ENCODE results near the gene RBM5.
A peak's percentile ranks its signal among the peaks of the same experiment; 100 is the strongest.
"Not testable (repeated sequence)": the region's sequence is repeated elsewhere in the genome, so short reads cannot be mapped to it uniquely, and the experiment has no call there.

RBM5 gene

DNA sequence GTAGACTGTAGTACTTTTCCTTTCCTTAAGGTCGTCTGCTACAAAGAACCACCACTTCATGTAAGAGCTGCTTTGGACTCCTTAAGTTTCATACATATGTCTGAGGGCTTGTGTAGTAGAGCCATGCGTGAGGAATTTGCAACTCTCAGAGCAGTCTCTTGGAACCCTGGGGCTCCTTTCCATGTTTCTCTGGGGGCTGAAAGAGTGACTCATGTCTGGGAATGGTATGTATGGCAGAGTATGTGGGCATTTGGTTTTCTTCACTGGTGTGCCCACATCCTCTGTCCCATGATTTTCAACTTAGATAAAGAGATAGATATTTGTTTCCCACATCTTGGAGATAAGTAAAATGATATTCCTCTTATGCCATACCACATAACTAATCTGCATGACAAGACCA lies 20.6 kb upstream of the RBM5 start:
- no peak overlapping the region for H3K4me3 ChIP-seq
- H3K4me1 ChIP-seq: no peaks in the 10 kb centered on the region
- no peaks in the 10 kb centered on the region for H3K9me3 ChIP-seq
- peaks cover 97 to 100% (median 98%) of the 10 kb centered on the region in 3 donors for H3K36me3 ChIP-seq
- DNase-seq: no peak
- TF ChIP-seq, protein P1, sequence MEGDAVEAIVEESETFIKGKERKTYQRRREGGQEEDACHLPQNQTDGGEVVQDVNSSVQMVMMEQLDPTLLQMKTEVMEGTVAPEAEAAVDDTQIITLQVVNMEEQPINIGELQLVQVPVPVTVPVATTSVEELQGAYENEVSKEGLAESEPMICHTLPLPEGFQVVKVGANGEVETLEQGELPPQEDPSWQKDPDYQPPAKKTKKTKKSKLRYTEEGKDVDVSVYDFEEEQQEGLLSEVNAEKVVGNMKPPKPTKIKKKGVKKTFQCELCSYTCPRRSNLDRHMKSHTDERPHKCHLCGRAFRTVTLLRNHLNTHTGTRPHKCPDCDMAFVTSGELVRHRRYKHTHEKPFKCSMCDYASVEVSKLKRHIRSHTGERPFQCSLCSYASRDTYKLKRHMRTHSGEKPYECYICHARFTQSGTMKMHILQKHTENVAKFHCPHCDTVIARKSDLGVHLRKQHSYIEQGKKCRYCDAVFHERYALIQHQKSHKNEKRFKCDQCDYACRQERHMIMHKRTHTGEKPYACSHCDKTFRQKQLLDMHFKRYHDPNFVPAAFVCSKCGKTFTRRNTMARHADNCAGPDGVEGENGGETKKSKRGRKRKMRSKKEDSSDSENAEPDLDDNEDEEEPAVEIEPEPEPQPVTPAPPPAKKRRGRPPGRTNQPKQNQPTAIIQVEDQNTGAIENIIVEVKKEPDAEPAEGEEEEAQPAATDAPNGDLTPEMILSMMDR (IDR thresholded peaks at IDR 0.05): no peak
- H3K27me3 ChIP-seq: no peaks in the 10 kb centered on the region
- intact Hi-C loops (cut with DNase I; ENCODE audit: low total_unique reads): no loop called here
- H3K27ac ChIP-seq: no peak overlapping the region

DNA sequence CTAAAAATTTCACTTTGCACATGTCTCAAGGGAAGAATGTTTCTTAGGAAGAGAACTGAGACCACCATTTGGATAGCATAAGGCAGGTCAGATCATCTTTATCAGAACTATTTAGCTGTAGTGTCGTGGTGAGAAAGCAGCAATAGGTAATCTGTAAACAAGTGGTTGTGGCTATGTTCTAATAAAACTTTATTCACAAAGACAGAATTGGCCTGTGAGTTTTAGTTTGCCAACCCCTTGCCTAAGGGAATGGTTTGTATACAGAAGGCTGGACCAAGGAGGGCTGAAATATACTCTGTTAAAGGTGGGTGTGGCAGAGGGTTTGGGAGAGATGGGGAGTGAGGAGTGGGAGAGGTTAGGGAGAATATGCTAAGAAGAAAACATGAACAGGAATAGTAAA lies 10.6 kb upstream of the RBM5 start:
- no peak for DNase-seq
- no peak overlapping the region for H3K27ac ChIP-seq
- H3K27me3 ChIP-seq: no peaks in the 10 kb centered on the region
- no peak overlapping the region for H3K4me3 ChIP-seq
- intact Hi-C loops (cut with DNase I; ENCODE audit: low total_unique reads): no loop called here
- H3K4me1 ChIP-seq: no peaks in the 10 kb centered on the region
- no peaks in the 10 kb centered on the region for H3K9me3 ChIP-seq
- peaks cover 38 to 49% (median 48%) of the 10 kb centered on the region in 3 donors for H3K36me3 ChIP-seq
- TF ChIP-seq, protein P1 (IDR thresholded peaks at IDR 0.05): no peak

DNA sequence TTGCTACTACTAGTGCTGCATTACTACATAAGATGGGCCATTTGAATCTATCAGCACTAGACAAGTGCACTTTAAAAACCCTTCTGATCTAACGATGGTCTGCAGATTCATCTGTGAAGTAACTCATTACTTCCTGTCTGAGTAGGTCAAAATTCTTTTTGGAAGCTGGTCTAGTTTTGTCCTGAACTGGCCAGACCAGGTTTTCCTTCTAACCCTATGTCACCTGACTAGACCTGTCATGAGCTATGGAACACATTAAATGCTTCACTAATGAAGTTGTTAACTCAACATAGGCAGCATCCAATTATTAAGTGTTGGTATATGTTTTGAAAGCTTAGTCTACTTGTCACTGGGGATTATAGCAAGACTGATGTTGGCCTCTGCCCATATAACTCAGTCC lies 10.1 kb upstream of the RBM5 start:
- intact Hi-C loops (cut with DNase I; ENCODE audit: low total_unique reads): no loop called here
- no peaks in the 10 kb centered on the region for H3K4me1 ChIP-seq
- no peaks in the 10 kb centered on the region for H3K27me3 ChIP-seq
- no peak for DNase-seq
- H3K9me3 ChIP-seq: no peaks in the 10 kb centered on the region
- H3K27ac ChIP-seq: no peak overlapping the region
- peaks cover 33 to 43% (median 42%) of the 10 kb centered on the region in 3 donors for H3K36me3 ChIP-seq
- TF ChIP-seq, protein P1 (IDR thresholded peaks at IDR 0.05): no peak
- no peak overlapping the region for H3K4me3 ChIP-seq

DNA sequence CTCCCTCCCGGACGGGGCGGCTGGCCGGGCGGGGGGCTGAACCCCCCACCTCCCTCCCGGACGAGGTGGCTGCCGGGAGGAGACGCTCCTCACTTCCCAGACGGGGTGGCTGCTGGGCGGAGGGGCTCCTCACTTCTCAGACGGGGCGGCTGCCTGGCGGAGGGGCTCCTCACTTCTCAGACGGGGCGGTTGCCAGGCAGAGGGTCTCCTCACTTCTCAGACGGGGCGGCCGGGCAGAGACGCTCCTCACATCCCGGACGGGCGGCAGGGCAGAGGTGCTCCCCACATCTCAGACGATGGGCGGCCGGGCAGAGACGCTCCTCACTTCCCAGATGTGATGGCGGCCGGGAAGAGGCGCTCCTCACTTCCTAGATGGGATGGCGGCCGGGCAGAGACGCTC lies 3.8 kb upstream of the RBM5 start:
- DNase-seq; intact Hi-C loops (cut with DNase I; ENCODE audit: low total_unique reads); H3K4me3 ChIP-seq; H3K27ac ChIP-seq; H3K36me3 ChIP-seq; H3K9me3 ChIP-seq; H3K4me1 ChIP-seq; H3K27me3 ChIP-seq: not testable (repeated sequence)

DNA sequence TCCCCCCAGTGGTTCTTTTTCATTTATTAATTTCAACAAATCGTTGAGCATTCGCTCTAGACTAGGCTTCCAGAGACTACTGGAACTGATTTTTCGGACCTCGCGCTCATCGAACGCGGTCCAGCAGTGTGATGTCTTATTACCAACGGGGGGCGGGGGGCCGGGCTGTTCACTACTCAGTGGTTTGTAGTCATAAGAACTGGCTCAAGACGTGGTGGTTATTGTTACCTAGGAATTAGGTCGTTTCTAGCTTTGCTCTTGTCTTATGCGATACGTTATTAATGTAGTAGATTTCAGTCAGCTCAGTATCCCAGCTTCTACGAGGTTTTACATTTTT lies 858 bp downstream of the RBM5 start:
- H3K4me1 ChIP-seq: peaks cover 8 to 21% (median 17%) of the 10 kb centered on the region in 4 donors
- TF ChIP-seq, protein P1 (IDR thresholded peaks at IDR 0.05): no peak
- H3K4me3 ChIP-seq: peak overlapping the region; percentile 71 to 85
- no peak for DNase-seq
- no peaks in the 10 kb centered on the region for H3K9me3 ChIP-seq
- intact Hi-C loops (cut with DNase I; ENCODE audit: low total_unique reads): no loop called here
- peaks cover 39 to 44% (median 43%) of the 10 kb centered on the region in 3 donors for H3K36me3 ChIP-seq
- H3K27me3 ChIP-seq: no peaks in the 10 kb centered on the region
- H3K27ac ChIP-seq: peak overlapping the region; percentile 95 to 97

DNA sequence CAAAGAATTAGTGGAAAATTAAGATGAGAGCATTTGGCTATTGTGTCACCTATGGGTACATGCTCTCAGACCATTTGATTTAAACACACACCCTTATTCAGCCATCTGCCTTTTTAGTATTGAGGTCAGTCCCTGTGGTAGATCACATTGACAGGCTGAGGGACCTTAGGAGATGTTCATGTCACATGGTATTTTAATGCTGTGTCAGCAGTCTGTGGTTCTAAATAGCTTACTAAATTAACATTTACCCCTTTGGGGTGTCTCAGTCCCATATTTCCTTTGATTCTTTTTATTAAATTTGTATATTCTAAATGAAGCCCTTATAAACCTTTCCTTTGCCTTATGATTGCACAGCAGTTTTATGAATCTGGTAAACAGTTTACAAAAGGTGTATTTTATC lies 2.3 kb downstream of the RBM5 start:
- TF ChIP-seq, protein P1 (IDR thresholded peaks at IDR 0.05): no peak
- Histone ChIP-seq H3K36me3 (peaks cover 54 to 58% (median 57%) of the 10 kb centered on the region in 3 donors), H3K9me3 (no peaks in the 10 kb centered on the region), H3K27ac (peak overlapping the region in 1 of 2 donors; percentile 95), H3K4me1 (peaks cover 8 to 32% (median 17%) of the 10 kb centered on the region in 4 donors), H3K4me3 (peak overlapping the region; percentile 71 to 85), H3K27me3 (no peaks in the 10 kb centered on the region)
- no peak for DNase-seq
- intact Hi-C loops (cut with DNase I; ENCODE audit: low total_unique reads): no loop called here

Measured in tibial artery (tissue), 4 donors.